Activated CD8-positive, alpha-beta memory T cell treated with anti-CD3 and anti-CD28 coated beads for 1 hour (primary cell): ENCODE data around the gene PRMT2.
"Not testable (repeated sequence)": the region's sequence is repeated elsewhere in the genome, so short reads cannot be mapped to it uniquely, and the experiment has no call there.

ENCODE experiments used
- DNase-seq, 2 donors: peaks; one replicate each; pipeline ENCODE4 v3.0.0-alpha.2; 2020; ENCODE audit warnings: low read depth in 1 of 2; ENCODE audit errors: extremely low read depth in 1 of 2

PRMT2 gene

DNA sequence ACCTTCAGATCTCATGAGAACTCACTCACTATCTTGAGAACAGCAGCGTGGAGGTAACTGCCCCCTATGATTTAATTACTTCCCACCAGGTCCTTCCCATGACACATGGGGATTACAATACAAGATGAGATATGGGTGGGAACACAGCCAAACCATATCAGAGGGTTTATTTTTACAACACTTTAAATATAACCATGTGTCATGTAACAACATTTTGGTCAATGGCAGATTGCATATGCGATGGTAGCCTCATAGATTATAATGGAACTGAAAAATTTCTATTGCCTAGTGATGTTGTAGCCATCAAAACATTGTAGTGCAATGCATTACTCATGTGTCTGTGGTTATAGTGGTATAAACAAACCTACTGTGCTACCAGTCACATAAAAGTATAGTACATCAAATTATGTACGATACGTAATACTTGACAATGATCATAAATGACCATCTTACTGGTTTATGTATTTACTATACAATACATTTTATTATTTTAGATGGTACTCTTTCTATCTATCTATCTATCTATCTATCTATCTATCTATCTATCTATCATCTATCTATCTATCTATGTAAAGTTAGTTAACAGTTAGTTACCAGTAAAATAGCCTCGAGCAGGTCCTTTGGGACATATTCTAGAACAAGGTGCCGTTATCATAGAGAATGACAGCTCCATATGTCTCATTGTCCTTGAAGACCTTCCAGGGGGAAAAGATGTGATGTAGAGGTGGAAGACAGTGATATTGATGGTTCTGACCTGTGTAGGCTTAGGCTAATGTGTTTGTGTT, 18.0 kb upstream of the PRMT2 start:
- DNase-seq, result no peak

GRCh38 chr21:46618738-46619379, 16.6 kb upstream of the PRMT2 start:
- DNase-seq, result no peak

DNA sequence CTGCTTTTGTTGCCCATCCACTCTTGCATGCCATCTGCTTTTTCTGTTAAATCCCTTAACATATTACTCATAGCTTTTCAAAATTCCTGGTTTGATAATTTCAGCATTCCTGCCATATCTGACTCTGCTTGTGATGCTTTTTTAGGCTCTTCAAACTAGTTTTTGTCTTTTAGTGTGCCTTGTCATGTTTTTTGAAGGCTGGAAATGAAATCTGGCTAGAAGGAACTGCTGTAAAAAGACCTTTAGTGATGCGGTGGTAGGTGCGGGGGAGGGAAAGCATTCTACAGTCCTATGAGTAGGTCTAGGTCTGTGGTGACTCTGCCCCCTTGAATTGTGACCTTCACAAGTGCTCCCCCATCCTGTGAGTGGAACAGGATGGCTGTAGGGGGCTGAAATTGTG, 15.6 kb upstream of the PRMT2 start:
- DNase-seq, result no peak

DNA sequence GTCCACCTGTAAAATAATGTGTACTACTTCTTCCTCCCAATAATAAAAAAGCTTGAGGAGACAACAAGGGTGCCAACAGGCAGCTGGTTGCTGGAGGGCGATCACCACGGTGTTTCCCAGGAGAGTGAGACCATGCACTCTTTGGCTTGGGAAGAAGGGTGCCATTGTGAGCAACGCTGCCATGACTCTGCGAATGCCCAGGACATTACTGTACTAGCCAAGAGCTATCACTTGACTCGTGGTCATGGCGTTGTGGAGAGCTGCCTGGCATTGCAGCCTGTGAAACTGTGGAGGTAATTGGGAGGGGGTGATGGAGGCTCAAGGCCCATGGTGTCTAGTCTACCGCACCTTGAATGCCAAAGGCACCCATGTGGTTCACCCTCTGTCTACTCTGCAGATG, 14.6 kb upstream of the PRMT2 start:
- no peak for DNase-seq

DNA sequence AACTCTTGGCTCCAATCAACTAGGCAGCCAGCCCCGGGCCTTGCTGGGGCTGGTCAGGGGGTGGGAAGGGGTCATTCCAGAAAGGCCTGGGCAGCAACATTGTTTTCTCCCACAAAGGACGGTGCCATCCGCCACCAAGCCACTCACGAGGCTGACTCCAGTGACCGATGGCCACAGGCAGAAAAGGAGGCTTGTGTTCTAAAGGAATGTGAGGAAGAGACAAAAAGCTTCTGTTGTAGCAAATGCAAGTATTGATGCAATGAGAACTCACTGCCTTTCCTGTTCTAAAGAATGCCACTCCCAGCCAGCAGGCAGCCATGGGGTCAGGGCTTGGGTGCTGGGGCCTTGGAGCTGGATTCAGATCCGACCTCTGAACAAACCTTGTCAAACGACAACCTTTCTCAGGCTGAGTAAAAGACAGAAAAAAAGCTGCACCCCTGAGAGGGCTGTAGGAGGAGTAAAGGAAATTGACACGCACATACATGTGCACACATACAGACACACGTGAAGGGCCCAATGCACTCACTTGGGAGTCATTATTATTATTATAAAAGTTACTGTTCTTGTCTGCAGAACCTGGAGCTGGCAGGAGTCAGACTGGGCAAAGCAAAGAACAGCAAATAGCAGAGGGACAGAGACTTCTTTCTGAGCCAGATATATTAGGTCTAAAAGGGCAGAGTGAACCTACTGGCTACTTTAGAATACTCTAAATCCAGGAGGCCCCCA, 13.9 kb upstream of the PRMT2 start:
- DNase-seq, result no peak

- DNase-seq, result peak in 1 of 2 donors; percentile 12
Observed at GRCh38 chr21:46622226-46622625, 13.2 kb upstream of the PRMT2 start.

DNA sequence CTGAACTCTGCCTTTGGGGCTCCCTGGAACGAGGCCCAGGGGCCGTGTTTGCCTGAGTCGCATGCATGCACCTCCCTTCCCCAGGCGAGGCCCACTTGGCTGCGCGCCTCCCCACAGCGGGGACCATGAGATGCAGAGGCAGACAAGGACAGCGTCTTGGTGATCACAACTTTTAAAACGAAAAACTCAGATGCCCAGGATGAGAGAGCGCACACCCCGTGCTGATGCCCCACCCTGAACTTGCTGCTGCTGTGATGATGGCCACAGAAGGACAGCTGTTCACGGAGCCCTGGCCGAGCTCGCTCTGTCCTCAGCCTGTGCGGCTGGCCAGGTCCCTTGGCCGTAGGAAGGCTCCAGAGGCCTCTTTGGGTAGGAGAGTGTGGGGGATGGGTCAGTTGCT, 11.4 kb upstream of the PRMT2 start:
- DNase-seq, result no peak

DNA sequence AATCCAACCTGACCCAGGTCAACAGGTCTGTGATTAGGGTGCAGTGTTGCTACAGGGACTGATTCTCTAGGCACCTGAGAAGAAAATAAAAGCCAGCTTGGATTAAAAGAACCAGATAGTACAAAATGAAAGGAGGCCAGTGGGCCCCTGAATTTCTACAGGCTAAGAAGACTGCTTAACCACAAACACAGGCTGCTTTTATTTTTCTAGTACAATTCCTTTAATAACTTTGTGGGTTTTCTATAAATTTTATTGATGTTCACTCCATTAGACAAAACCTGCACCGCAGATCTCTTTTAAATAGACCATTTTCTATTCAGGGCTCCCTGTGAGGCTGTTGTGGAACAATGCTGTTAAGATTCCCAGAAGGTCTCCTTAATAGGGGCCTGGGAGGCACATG, 9.7 kb upstream of the PRMT2 start:
- DNase-seq, result no peak

GRCh38 chr21:46626536-46626935, 8.9 kb upstream of the PRMT2 start:
- peak in 1 of 2 donors; percentile 12 for DNase-seq

- DNase-seq, result no peak
Observed at GRCh38 chr21:46626975-46627501, 8.4 kb upstream of the PRMT2 start.

GRCh38 chr21:46627726-46628125, 7.7 kb upstream of the PRMT2 start:
- no peak for DNase-seq

- DNase-seq, result no peak
Observed at GRCh38 chr21:46628868-46629267, 6.6 kb upstream of the PRMT2 start.

DNA sequence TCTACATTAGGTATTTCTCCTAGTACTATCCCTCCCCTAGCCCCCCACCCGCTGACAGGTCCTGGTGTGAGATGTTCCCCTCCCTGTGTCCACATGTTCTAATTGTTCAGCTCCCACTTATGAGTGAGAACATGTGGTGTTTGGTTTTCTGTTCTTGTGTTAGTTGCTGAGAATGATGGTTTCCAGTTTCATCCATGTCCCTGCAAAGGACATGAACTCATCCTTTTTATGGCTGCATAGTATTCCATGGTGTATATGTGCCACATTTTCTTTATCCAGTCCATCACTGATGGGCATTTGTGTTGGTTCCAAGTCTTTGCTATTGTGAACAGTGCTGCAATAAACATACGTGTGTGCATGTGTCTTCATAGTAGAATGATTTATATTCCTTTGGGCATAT, 4.6 kb upstream of the PRMT2 start:
- not testable (repeated sequence) for DNase-seq

DNA sequence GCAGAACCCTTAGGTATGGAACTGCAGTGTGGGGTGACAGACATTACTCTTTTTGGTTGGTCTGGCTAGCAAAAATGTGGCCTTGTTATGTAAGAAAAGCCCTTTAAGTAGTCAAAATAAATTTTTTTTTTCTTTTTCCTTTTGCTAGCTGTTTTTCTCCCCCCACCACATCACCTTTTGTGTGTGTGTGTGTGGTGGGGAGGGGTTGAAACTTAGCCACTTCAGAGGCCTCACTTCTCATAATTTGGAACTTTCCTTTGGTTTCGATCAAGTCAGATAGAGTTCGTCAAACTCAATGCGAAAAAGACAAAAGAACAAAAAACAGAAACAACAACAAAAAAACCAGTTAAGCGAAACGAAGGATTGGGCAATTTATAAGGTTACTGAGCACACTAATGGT, 1.9 kb upstream of the PRMT2 start:
- DNase-seq, result no peak

GRCh38 chr21:46634427-46634826, 1.0 kb upstream of the PRMT2 start:
- no peak for DNase-seq

DNA sequence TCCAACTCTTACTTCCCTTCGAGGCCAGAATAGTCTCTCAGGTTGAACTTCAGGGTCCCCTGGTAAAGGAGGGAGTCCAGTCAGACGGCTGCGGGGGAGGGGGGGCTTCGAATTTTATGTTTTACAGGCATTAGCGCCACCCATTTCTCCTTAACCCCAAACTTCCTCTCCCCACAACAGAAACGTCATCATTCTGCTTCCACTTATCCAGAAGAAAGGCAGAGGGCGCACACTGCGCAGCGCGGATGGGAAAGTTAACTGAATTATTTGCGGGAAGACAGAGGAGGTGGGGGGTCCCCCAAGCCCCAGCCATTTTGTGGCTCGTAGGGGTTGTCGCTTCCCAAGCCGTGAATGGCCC, 529 bp upstream of the PRMT2 start:
- DNase-seq, result no peak

GRCh38 chr21:46636181-46636512, 673 bp downstream of the PRMT2 start:
- DNase-seq, result no peak

GRCh38 chr21:46636550-46637285, 1.2 kb downstream of the PRMT2 start:
- DNase-seq, result no peak

DNA sequence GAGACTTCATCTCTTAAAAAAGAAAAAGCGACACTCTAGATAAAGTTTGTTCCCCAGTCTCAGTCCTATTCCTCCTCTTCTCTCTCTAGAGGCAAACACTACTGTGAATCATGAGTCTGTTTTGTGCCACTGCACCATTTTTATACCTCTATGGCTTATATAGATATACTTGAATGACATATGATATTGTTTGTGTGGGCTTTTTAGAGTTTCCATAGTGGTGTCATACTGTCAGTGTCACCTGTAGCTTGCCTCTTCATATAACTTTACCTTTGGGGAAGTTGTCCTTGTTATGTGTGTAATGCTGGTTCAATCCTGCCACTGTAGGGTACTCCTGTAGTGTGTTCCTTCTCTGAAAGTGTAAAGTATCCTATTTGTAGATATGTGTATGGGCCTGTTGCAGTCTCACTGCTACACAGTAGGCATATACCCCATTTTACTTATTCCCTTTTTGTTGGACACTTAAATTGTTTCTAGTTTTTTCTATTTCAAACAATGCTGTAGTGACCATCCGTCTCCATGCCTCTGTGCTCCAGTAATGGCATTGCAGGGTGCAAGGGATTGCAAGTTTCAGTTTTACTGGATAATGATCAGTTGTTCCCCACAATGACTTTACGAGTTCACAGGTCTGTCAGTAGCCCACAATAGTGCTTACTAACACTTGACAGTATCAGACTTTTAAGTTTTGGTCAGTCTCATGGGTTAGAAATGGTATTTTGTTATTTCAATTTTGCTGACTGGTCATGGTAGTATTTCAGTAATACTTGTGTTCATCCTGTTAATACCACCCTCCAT, 2.7 kb downstream of the PRMT2 start:
- no peak for DNase-seq
